AG04449 (cell line): ENCODE data around the gene ARAF.

Experiments used
- CTCF ChIA-PET: fragments of 350-600 bp; formaldehyde crosslinking; extraction: SDS; loops from one replicate; lab custom pipeline; 2021; ENCODE audit warnings: antibody characterized with exemption; lab: Yijun Ruan, JAX
- POLR2A ChIA-PET: fragments of 400-600, 350-600 bp; formaldehyde crosslinking; extraction: SDS; loops from one replicate; lab custom pipeline; 2020; ENCODE audit warnings: antibody characterized with exemption, inconsistent platforms; lab: Yijun Ruan, JAX
- DNase-seq: peaks from one replicate; pipeline ENCODE4 v3.0.0-alpha.2; 2010; ENCODE audit warnings: low read depth, low spot score
- H3K4me3 ChIP-seq: 2 replicates; pipeline ENCODE4 v1.5.1; 2011; ENCODE audit warnings: low read depth, mild to moderate bottlenecking, control low read depth, low read length
- CTCF ChIP-seq: IDR thresholded peaks from one replicate; pipeline ENCODE4 v1.5.1; 2011; ENCODE audit warnings: mild to moderate bottlenecking, moderate library complexity, low read length, control low read depth, inconsistent platforms; ENCODE audit not compliant: insufficient read depth; ENCODE audit errors: missing control alignments

Gene ARAF

DNA sequence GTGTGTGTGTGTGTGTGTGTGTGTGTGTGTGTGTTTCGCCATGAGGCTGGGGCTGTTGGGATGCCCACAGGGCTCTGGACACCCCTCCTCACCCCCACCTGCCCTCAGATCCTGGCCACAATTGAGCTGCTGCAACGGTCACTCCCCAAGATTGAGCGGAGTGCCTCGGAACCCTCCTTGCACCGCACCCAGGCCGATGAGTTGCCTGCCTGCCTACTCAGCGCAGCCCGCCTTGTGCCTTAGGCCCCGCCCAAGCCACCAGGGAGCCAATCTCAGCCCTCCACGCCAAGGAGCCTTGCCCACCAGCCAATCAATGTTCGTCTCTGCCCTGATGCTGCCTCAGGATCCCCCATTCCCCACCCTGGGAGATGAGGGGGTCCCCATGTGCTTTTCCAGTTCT is 10.2 kb downstream of the ARAF start:
- DNase-seq: no peak
- H3K4me3 ChIP-seq: no peak overlapping the region
- TF ChIP-seq CTCF: no peak
- CTCF ChIA-PET: interaction anchor here (1.4 kb wide), 1 partner anchor 73 kb away, joined by 3 read pairs; no protein-coding TSS in a partner anchor
- POLR2A ChIA-PET: no interaction called here

DNA sequence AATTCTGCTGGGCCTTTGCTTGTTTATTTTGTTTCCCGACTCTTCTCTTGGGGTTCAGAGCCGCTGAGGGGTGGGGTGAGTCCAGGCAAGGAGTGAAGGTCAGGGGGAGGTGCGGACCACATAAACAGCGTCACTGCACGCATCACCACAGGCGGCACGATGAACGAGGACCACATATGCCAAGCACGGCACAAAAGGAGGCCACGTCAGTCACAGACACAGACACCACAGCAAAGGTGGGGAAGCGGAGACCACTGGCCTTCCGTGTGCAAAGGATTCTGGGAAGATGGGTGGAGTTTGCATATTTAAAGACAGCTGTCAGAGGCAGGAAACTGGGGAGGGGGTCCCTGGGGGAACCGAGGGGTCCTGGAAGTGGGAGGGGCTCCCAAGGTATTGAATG is 10.9 kb downstream of the ARAF start:
- DNase-seq: no peak
- CTCF ChIA-PET: interaction anchor here (1.4 kb wide), 1 partner anchor 73 kb away, joined by 3 read pairs; no protein-coding TSS in a partner anchor
- POLR2A ChIA-PET: no interaction called here
- no peak for TF ChIP-seq CTCF
- no peak overlapping the region for H3K4me3 ChIP-seq

DNA sequence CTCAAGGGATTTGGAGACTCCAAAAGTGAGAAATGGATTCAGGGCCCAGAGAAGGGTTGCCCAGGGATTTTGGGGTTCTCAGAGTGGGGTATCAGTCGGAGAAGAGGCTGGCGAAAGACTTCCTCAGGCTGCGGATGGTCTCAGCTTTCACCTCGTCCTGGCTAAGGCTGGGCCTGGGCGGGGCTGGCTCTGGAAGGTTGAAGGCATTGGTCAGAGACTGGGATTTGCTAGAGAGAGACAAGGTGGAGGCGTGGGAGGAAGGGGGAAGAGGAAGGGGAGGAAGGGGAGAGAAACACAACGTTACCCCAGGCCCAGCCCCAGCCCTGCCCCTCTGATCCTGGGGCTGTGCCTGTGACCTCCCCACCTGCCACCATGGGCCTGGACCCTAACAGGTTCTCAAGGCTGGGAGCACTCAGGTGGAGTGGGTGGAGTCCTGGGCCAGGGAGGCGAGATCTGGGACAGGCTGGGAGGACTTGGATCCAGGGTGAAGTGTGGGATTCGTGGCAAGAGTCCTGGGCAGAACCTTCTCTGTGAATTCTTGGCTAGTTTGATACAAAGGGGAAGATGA is 11.9 kb downstream of the ARAF start:
- no peak for TF ChIP-seq CTCF
- ChIA-PET POLR2A (interaction anchor here (1.4 kb wide), 1 partner anchor 9 kb away, joined by 5 read pairs; the partner anchor contains the start of gene TIMP1), CTCF (no interaction called here)
- DNase-seq: no peak
- H3K4me3 ChIP-seq: no peak overlapping the region

DNA sequence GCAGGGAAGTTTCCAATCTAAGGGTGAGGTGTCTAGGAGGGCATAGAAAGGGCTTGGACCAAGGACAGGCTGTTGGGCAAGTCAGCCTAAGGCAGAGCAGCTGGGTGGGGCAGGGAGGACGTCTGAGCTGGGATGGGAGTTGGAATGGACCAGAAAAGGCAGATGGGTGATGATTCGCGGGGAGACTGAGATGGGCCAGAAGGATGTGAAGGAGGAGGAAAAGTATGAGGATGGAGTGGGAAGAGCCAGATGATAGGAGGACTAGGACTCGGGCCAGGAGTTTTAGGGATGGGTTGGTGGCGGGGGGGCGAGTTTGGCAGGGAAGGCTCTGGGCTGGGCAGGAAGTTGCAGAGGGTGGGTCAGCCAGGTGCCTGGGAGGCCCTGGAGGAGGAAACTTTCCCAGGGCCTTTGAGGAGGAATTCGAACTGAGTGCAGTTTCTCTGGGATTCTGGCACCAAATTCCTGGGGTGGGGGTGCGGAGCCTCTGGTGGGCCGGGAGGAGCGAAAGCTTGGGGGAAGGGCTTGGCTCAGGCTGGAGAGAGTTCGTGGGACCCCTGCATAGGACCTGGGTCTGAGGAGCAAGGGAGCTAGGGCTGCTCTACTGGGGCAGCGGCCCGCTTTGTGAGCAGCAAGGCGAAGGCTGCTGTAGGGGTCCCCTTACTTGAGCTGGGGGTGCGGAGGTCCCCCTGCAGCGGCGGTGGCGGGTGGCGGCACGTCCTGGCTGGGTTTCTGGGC is 12.5 kb downstream of the ARAF start:
- CTCF ChIA-PET: no interaction called here
- TF ChIP-seq CTCF: no peak
- POLR2A ChIA-PET: interaction anchor here (1.4 kb wide), 1 partner anchor 9 kb away, joined by 5 read pairs; the partner anchor contains the start of gene TIMP1
- DNase-seq: no peak
- peak overlapping the region; percentile 30 for H3K4me3 ChIP-seq

- DNase-seq: no peak
- CTCF ChIA-PET: no interaction called here
- POLR2A ChIA-PET: interaction anchor here (1.4 kb wide), 1 partner anchor 8 kb away, joined by 5 read pairs; the partner anchor contains the start of gene TIMP1
- peak overlapping the region; percentile 30 for H3K4me3 ChIP-seq
- no peak for TF ChIP-seq CTCF
Measured at GRCh38 chrX:47574076-47574546, 13.1 kb downstream of the ARAF start.
